Neural progenitor cell (in vitro differentiated cells): ENCODE results near the gene PIP5K1A. TPM values are rescaled to one million over a fixed set of nuclear protein-coding genes. Genes with fewer than 3 reads are reported as not detected.

ENCODE experiments used
- DNase-seq: peaks from one replicate; pipeline ENCODE4 v3.0.0-alpha.2; 2016; ENCODE audit warnings: low spot score
- H2AFZ ChIP-seq: fragments of 200-600 bp; sonication (generic); replicated peaks from 2 replicates; pipeline ENCODE4 v1.6.1; 2016; ENCODE audit warnings: antibody characterized with exemption
- H3F3A ChIP-seq: fragments of 200-600 bp; sonication (generic); 2 replicates; pipeline ENCODE4 v1.6.1; 2016; ENCODE audit warnings: antibody characterized with exemption, low read depth
- H3K27ac ChIP-seq: fragments of 200-600 bp; sonication (generic); 2 replicates; pipeline ENCODE4 v1.5.1; 2016; ENCODE audit warnings: mild to moderate bottlenecking
- H3K27me3 ChIP-seq: fragments of 200-600 bp; sonication (generic); 2 replicates; pipeline ENCODE4 v1.6.1; 2016; ENCODE audit warnings: mild to moderate bottlenecking, moderate library complexity
- H3K36me3 ChIP-seq: fragments of 200-600 bp; sonication (generic); 2 replicates; pipeline ENCODE4 v1.5.1; 2016
- H3K4me1 ChIP-seq: fragments of 200-600 bp; sonication (generic); 2 replicates; pipeline ENCODE4 v1.6.1; 2016; ENCODE audit warnings: mixed run types
- H3K4me2 ChIP-seq: fragments of 200-600 bp; sonication (generic); 2 replicates; pipeline ENCODE4 v1.6.1; 2016
- H3K4me3 ChIP-seq: fragments of 200-600 bp; sonication (generic); 2 replicates; pipeline ENCODE4 v1.5.1; 2016
- H3K79me2 ChIP-seq: fragments of 200-600 bp; sonication (generic); 2 replicates; pipeline ENCODE4 v1.6.1; 2016; ENCODE audit warnings: low read depth
- H3K9ac ChIP-seq: fragments of 200-600 bp; sonication (generic); 2 replicates; pipeline ENCODE4 v1.6.1; 2016
- H3K9me3 ChIP-seq: fragments of 200-600 bp; sonication (generic); 2 replicates; pipeline ENCODE4 v1.5.1; 2016; ENCODE audit warnings: low read depth
- H4K20me1 ChIP-seq: fragments of 200-600 bp; sonication (generic); 2 replicates; pipeline ENCODE4 v1.6.1; 2016; ENCODE audit warnings: low read depth
- H3K27ac Mint-ChIP-seq: 3 replicates; pipeline ENCODE4 v1.8.0; 2021; ENCODE audit warnings: mixed read lengths
- H3K27me3 Mint-ChIP-seq: 2 replicates; pipeline ENCODE4 v1.8.0; 2022; ENCODE audit warnings: low read depth, mild to moderate bottlenecking, inconsistent platforms, moderate library complexity, mixed read lengths; ENCODE audit not compliant: insufficient read depth
- H3K36me3 Mint-ChIP-seq: 3 replicates; pipeline ENCODE4 v1.8.0; 2021; ENCODE audit warnings: mixed read lengths
- H3K4me1 Mint-ChIP-seq: 3 replicates; pipeline ENCODE4 v1.8.0; 2021; ENCODE audit warnings: mixed read lengths
- H3K4me3 Mint-ChIP-seq: 3 replicates; pipeline ENCODE4 v1.8.0; 2021; ENCODE audit warnings: mild to moderate bottlenecking, moderate library complexity, mixed read lengths
- H3K9me3 Mint-ChIP-seq: 3 replicates; pipeline ENCODE4 v1.8.0; 2020; ENCODE audit warnings: mixed read lengths
- CTCF ChIP-seq: fragments of 200-600 bp; sonication (generic); IDR thresholded peaks from 2 replicates; pipeline ENCODE4 v1.5.1; 2017; ENCODE audit warnings: antibody characterized with exemption, mild to moderate bottlenecking
- EZH2 ChIP-seq: fragments of 200-600 bp; sonication (generic); IDR thresholded peaks from 2 replicates; pipeline ENCODE4 v1.6.1; 2017; ENCODE audit warnings: antibody characterized with exemption, mild to moderate bottlenecking, moderate library complexity
- EZH2phosphoT487 ChIP-seq: fragments of 200-600 bp; sonication (generic); IDR thresholded peaks from 2 replicates; pipeline ENCODE4 v1.6.1; 2017; ENCODE audit warnings: antibody characterized with exemption
- total RNA-seq: library from RNA; depleted of rRNA; stranded (reverse); fragments of >200 nt; gene quantifications from 2 replicates; pipeline ENCODE4 v1.2.3, GENCODE V29; 2015; ENCODE audit warnings: low replicate concordance

The PIP5K1A gene
- total RNA-seq, 1 donor from 2014 or later, result 81.2 TPM

- Mint-ChIP-seq H3K27me3 (peaks cover 4% of the 10 kb centered on the region), H3K36me3 (peaks cover 11% of the 10 kb centered on the region), H3K4me3 (peak overlapping the region; percentile 93), H3K27ac (peak overlapping the region; percentile 43), H3K4me1 (peaks cover 19% of the 10 kb centered on the region), H3K9me3 (no peaks in the 10 kb centered on the region)
- Histone ChIP-seq H3K9ac (peak overlapping the region; percentile 92), H3K36me3 (no peaks in the 10 kb centered on the region), H3K4me1 (peaks cover 10% of the 10 kb centered on the region), H2AFZ (peak overlapping the region; percentile 97), H3F3A (peaks cover 32% of the 10 kb centered on the region), H4K20me1 (no peaks in the 10 kb centered on the region), H3K79me2 (peaks cover 26% of the 10 kb centered on the region), H3K27me3 (no peaks in the 10 kb centered on the region), H3K4me2 (peak overlapping the region; percentile 88), H3K4me3 (peak overlapping the region; percentile 89), H3K9me3 (no peaks in the 10 kb centered on the region), H3K27ac (no peak overlapping the region)
- peak; percentile 67 for DNase-seq
- TF ChIP-seq EZH2, result no peak
Observed at GRCh38 chr1:151166505-151166956, 31.8 kb upstream of the PIP5K1A start.

- Mint-ChIP-seq H3K27me3 (peaks cover 4% of the 10 kb centered on the region), H3K36me3 (peaks cover 6% of the 10 kb centered on the region), H3K4me1 (peaks cover 19% of the 10 kb centered on the region), H3K4me3 (peak overlapping the region; percentile 93), H3K27ac (no peak overlapping the region), H3K9me3 (no peaks in the 10 kb centered on the region)
- no peaks in the 10 kb centered on the region for H3K27me3 ChIP-seq
- TF ChIP-seq EZH2phosphoT487 (no peak), EZH2 (no peak), CTCF (no peak)
- no peaks in the 10 kb centered on the region for H4K20me1 ChIP-seq
- no peak for DNase-seq
- H2AFZ ChIP-seq, result no peak overlapping the region
- peak overlapping the region; percentile 88 for H3K4me2 ChIP-seq
- no peaks in the 10 kb centered on the region for H3K9me3 ChIP-seq
- no peaks in the 10 kb centered on the region for H3K36me3 ChIP-seq
- H3K4me1 ChIP-seq, result peaks cover 10% of the 10 kb centered on the region
- H3K9ac ChIP-seq, result no peak overlapping the region
- H3K4me3 ChIP-seq, result peak overlapping the region; percentile 89
- H3K27ac ChIP-seq, result no peak overlapping the region
- H3F3A ChIP-seq, result peaks cover 32% of the 10 kb centered on the region
- H3K79me2 ChIP-seq, result peaks cover 26% of the 10 kb centered on the region
Observed at GRCh38 chr1:151167116-151167515, 31.2 kb upstream of the PIP5K1A start.

GRCh38 chr1:151171190-151171589 lies 27.2 kb upstream of the PIP5K1A start:
- DNase-seq, result no peak
- Histone ChIP-seq H2AFZ (no peak overlapping the region), H3K9ac (no peak overlapping the region), H3K79me2 (peaks cover 13% of the 10 kb centered on the region), H3K27ac (no peak overlapping the region), H4K20me1 (no peaks in the 10 kb centered on the region), H3K27me3 (no peaks in the 10 kb centered on the region), H3K4me1 (peaks cover 4% of the 10 kb centered on the region), H3K36me3 (no peaks in the 10 kb centered on the region), H3K4me2 (no peak overlapping the region), H3F3A (peaks cover 17% of the 10 kb centered on the region), H3K9me3 (no peaks in the 10 kb centered on the region), H3K4me3 (no peak overlapping the region)
- H3K9me3 Mint-ChIP-seq, result no peaks in the 10 kb centered on the region
- H3K36me3 Mint-ChIP-seq, result peaks cover 13% of the 10 kb centered on the region
- TF ChIP-seq EZH2, result no peak
- TF ChIP-seq EZH2phosphoT487, result no peak
- TF ChIP-seq CTCF, result no peak
- H3K4me3 Mint-ChIP-seq, result no peak overlapping the region
- no peak overlapping the region for H3K27ac Mint-ChIP-seq
- peaks cover 2% of the 10 kb centered on the region for H3K4me1 Mint-ChIP-seq
- peaks cover 2% of the 10 kb centered on the region for H3K27me3 Mint-ChIP-seq

- TF ChIP-seq EZH2 (no peak), CTCF (no peak), EZH2phosphoT487 (no peak)
- Mint-ChIP-seq H3K27me3 (no peaks in the 10 kb centered on the region), H3K9me3 (no peaks in the 10 kb centered on the region), H3K27ac (no peak overlapping the region), H3K4me3 (no peak overlapping the region), H3K4me1 (no peaks in the 10 kb centered on the region), H3K36me3 (peaks cover 26% of the 10 kb centered on the region)
- Histone ChIP-seq H3K4me2 (no peak overlapping the region), H3K4me3 (no peak overlapping the region), H3K9me3 (no peaks in the 10 kb centered on the region), H3F3A (peaks cover 8% of the 10 kb centered on the region), H3K4me1 (no peaks in the 10 kb centered on the region), H3K27ac (no peak overlapping the region), H3K36me3 (no peaks in the 10 kb centered on the region), H3K9ac (no peak overlapping the region), H2AFZ (no peak overlapping the region), H4K20me1 (no peaks in the 10 kb centered on the region), H3K79me2 (no peaks in the 10 kb centered on the region), H3K27me3 (no peaks in the 10 kb centered on the region)
- no peak for DNase-seq
Observed at GRCh38 chr1:151175041-151175741, 23.2 kb upstream of the PIP5K1A start.
